Measurements from ENCODE around the gene A2ML1.

- TF ChIP-seq CTCF (IDR thresholded peaks at IDR 0.05) (no peak), POLR2A (IDR thresholded peaks at IDR 0.05) (no peak)
These were observed 6.7 kb downstream of the A2ML1 start for GRCh38 chr12:8829125-8829518.

Data from adrenal gland (tissue), 5 donors.